HepG2 (cell line): Measurements from ENCODE around the gene TAGLN2.
"Not testable (repeated sequence)": the region's sequence is repeated elsewhere in the genome, so short reads cannot be mapped to it uniquely, and the experiment has no call there.

Experiments used
- ELF1 ChIP-seq: sonication (generic); formaldehyde crosslinking; IDR thresholded peaks from 2 replicates; pipeline ENCODE4 v1.4.0; 2020; ENCODE audit warnings: missing genetic modification reagents
- FOXK2 ChIP-seq: fragments of 450-650 bp; IDR thresholded peaks from 2 replicates; pipeline ENCODE4 v1.6.1; 2016
- JDP2 ChIP-seq: sonication (generic); formaldehyde crosslinking; IDR thresholded peaks from 2 replicates; pipeline ENCODE4 v1.8.1; 2022; ENCODE audit warnings: missing genetic modification reagents, borderline replicate concordance
- JUN ChIP-seq: sonication (generic); formaldehyde crosslinking; IDR thresholded peaks from 2 replicates; pipeline ENCODE4 v1.4.0; 2020; ENCODE audit warnings: mild to moderate bottlenecking, missing genetic modification reagents
- PHF20 ChIP-seq: sonication (generic); formaldehyde crosslinking; IDR thresholded peaks from 2 replicates; pipeline ENCODE4 v1.5.0; 2020; ENCODE audit warnings: mild to moderate bottlenecking, missing genetic modification reagents
- POLR2A ChIP-seq, 2 experiments: IDR thresholded peaks; 2 replicates each; pipeline ENCODE4 v1.6.1; 2011; ENCODE audit warnings: low read depth in 2 of 2, low read length in 2 of 2, mild to moderate bottlenecking in 1 of 2, moderate library complexity in 1 of 2; ENCODE audit not compliant: insufficient read depth in 1 of 2
- POLR2AphosphoS5 ChIP-seq: IDR thresholded peaks from 2 replicates; pipeline ENCODE4 v1.6.1; 2012; ENCODE audit warnings: low read depth, low read length
- SIN3A ChIP-seq: IDR thresholded peaks from 2 replicates; pipeline ENCODE4 v1.6.1; 2011; ENCODE audit warnings: low read depth, mild to moderate bottlenecking, control low read depth, low read length, borderline replicate concordance
- TAF1 ChIP-seq: sonication (generic); formaldehyde crosslinking; IDR thresholded peaks from 2 replicates; pipeline ENCODE4 v1.4.0; 2020; ENCODE audit warnings: missing genetic modification reagents
- ZNF207 ChIP-seq: fragments of 450-650 bp; IDR thresholded peaks from 2 replicates; pipeline ENCODE4 v1.6.1; 2016; ENCODE audit warnings: antibody characterized with exemption, borderline replicate concordance
- ZNF549 ChIP-seq: sonication (generic); formaldehyde crosslinking; IDR thresholded peaks from 2 replicates; pipeline ENCODE4 v1.5.0; 2020; ENCODE audit warnings: missing genetic modification reagents
- TF ChIP-seq, protein P1 (sequence below): IDR thresholded peaks from 2 replicates; pipeline ENCODE4 v1.6.1; 2018; ENCODE audit warnings: missing genetic modification reagents
- TF ChIP-seq, protein P2 (sequence below): IDR thresholded peaks from 2 replicates; pipeline ENCODE4 v1.6.1; 2016; ENCODE audit warnings: low read depth, missing genetic modification reagents, missing compliant biosample characterization
- TF ChIP-seq, protein P3 (sequence below): sonication (generic); formaldehyde crosslinking; IDR thresholded peaks from 2 replicates; pipeline ENCODE4 v1.4.0; 2020; ENCODE audit warnings: missing genetic modification reagents

DNA sequence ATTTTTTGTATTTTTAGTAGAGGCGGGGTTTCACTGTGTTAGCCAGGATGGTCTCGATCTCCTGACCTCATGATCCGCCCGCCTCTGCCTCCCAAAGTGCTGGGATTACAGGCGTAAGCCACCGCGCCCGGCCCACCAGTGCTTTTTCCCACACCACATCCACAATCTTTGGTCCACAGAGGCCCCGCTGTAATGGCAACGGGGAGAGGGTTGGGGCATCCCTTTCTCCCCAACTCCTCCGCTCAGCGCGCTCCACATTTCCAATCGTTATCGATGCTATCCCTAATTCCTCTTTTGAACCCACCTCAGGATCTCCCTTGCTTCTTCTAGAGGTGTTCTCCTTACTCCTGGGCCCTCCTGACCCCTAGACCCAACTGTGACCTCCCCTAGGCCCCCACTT lies 25.7 kb downstream of the TAGLN2 start:
- not testable (repeated sequence) for TF ChIP-seq ZNF549 (CRISPR knock-in tag); ELF1; PHF20 (CRISPR knock-in tag); POLR2AphosphoS5; ZNF207; JUN (CRISPR knock-in tag); POLR2A (IDR thresholded peaks at IDR 0.05; ENCODE audit: insufficient read depth in 1 of 2, low read depth in 2 of 2, low read length in 2 of 2); TAF1; JDP2 (CRISPR knock-in tag); SIN3A; FOXK2
- TF ChIP-seq, protein P1, sequence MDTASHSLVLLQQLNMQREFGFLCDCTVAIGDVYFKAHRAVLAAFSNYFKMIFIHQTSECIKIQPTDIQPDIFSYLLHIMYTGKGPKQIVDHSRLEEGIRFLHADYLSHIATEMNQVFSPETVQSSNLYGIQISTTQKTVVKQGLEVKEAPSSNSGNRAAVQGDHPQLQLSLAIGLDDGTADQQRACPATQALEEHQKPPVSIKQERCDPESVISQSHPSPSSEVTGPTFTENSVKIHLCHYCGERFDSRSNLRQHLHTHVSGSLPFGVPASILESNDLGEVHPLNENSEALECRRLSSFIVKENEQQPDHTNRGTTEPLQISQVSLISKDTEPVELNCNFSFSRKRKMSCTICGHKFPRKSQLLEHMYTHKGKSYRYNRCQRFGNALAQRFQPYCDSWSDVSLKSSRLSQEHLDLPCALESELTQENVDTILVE, result not testable (repeated sequence)
- TF ChIP-seq, protein P2, sequence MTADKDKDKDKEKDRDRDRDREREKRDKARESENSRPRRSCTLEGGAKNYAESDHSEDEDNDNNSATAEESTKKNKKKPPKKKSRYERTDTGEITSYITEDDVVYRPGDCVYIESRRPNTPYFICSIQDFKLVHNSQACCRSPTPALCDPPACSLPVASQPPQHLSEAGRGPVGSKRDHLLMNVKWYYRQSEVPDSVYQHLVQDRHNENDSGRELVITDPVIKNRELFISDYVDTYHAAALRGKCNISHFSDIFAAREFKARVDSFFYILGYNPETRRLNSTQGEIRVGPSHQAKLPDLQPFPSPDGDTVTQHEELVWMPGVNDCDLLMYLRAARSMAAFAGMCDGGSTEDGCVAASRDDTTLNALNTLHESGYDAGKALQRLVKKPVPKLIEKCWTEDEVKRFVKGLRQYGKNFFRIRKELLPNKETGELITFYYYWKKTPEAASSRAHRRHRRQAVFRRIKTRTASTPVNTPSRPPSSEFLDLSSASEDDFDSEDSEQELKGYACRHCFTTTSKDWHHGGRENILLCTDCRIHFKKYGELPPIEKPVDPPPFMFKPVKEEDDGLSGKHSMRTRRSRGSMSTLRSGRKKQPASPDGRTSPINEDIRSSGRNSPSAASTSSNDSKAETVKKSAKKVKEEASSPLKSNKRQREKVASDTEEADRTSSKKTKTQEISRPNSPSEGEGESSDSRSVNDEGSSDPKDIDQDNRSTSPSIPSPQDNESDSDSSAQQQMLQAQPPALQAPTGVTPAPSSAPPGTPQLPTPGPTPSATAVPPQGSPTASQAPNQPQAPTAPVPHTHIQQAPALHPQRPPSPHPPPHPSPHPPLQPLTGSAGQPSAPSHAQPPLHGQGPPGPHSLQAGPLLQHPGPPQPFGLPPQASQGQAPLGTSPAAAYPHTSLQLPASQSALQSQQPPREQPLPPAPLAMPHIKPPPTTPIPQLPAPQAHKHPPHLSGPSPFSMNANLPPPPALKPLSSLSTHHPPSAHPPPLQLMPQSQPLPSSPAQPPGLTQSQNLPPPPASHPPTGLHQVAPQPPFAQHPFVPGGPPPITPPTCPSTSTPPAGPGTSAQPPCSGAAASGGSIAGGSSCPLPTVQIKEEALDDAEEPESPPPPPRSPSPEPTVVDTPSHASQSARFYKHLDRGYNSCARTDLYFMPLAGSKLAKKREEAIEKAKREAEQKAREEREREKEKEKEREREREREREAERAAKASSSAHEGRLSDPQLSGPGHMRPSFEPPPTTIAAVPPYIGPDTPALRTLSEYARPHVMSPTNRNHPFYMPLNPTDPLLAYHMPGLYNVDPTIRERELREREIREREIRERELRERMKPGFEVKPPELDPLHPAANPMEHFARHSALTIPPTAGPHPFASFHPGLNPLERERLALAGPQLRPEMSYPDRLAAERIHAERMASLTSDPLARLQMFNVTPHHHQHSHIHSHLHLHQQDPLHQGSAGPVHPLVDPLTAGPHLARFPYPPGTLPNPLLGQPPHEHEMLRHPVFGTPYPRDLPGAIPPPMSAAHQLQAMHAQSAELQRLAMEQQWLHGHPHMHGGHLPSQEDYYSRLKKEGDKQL, result not testable (repeated sequence)
- TF ChIP-seq, protein P3, sequence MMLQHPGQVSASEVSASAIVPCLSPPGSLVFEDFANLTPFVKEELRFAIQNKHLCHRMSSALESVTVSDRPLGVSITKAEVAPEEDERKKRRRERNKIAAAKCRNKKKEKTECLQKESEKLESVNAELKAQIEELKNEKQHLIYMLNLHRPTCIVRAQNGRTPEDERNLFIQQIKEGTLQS (CRISPR knock-in tag), result not testable (repeated sequence)
